HepG2 (cell line): Measurements from ENCODE around the gene NEDD8. TPM values are rescaled to one million over a fixed set of nuclear protein-coding genes. Genes with fewer than 3 reads are reported as not detected.

ENCODE experiments used
- AKAP8 ChIP-seq: sonication (generic); formaldehyde crosslinking; IDR thresholded peaks from 2 replicates; pipeline ENCODE4 v1.5.1; 2020; ENCODE audit warnings: mild to moderate bottlenecking, missing genetic modification reagents
- GPN1 ChIP-seq: sonication (generic); formaldehyde crosslinking; IDR thresholded peaks from 2 replicates; pipeline ENCODE4 v1.5.1; 2020; ENCODE audit warnings: missing genetic modification reagents, borderline replicate concordance
- KMT2B ChIP-seq: IDR thresholded peaks from 2 replicates; pipeline ENCODE4 v1.6.1; 2016; ENCODE audit warnings: missing genetic modification reagents, missing compliant biosample characterization
- MTA1 ChIP-seq: sonication (generic); formaldehyde crosslinking; IDR thresholded peaks from 2 replicates; pipeline ENCODE4 v1.4.0; 2020; ENCODE audit warnings: missing genetic modification reagents, mild to moderate bottlenecking, borderline replicate concordance
- POLR2A ChIP-seq, 2 experiments: IDR thresholded peaks; 2 replicates each; pipeline ENCODE4 v1.6.1; 2011; ENCODE audit warnings: low read depth in 2 of 2, low read length in 2 of 2, mild to moderate bottlenecking in 1 of 2, moderate library complexity in 1 of 2; ENCODE audit not compliant: insufficient read depth in 1 of 2
- RBFOX2 ChIP-seq: fragments of 200-400 bp; formaldehyde crosslinking; IDR thresholded peaks from 2 replicates; pipeline ENCODE4 v1.6.1; 2017; ENCODE audit warnings: low read depth, mild to moderate bottlenecking, low read length
- REL ChIP-seq: sonication (generic); formaldehyde crosslinking; conservative IDR thresholded peaks from 2 replicates; pipeline ENCODE4 v1.8.0; 2022; ENCODE audit warnings: mild to moderate bottlenecking, missing genetic modification reagents, moderate library complexity
- RELA ChIP-seq: sonication (generic); formaldehyde crosslinking; IDR thresholded peaks from 2 replicates; pipeline ENCODE4 v1.4.0; 2020; ENCODE audit warnings: missing genetic modification reagents
- SMYD3 ChIP-seq: sonication (generic); formaldehyde crosslinking; IDR thresholded peaks from 2 replicates; pipeline ENCODE4 v1.8.1; 2023; ENCODE audit warnings: mild to moderate bottlenecking, missing genetic modification reagents
- SNRNP70 ChIP-seq: fragments of 200-400 bp; formaldehyde crosslinking; IDR thresholded peaks from 2 replicates; pipeline ENCODE4 v1.6.1; 2017; ENCODE audit warnings: mild to moderate bottlenecking, low read depth, low read length, moderate library complexity
- TBX3 ChIP-seq: fragments of 450-650 bp; IDR thresholded peaks from 2 replicates; pipeline ENCODE4 v1.6.1; 2017; ENCODE audit warnings: antibody characterized with exemption, mild to moderate bottlenecking, inconsistent platforms, borderline replicate concordance
- U2AF1 ChIP-seq: fragments of 200-400 bp; formaldehyde crosslinking; optimal IDR thresholded peaks from 2 replicates; pipeline ENCODE3; 2017; ENCODE audit warnings: mild to moderate bottlenecking, low read depth, low read length
- ZMYM4 ChIP-seq: sonication (generic); formaldehyde crosslinking; IDR thresholded peaks from 2 replicates; pipeline ENCODE4 v1.8.1; 2023; ENCODE audit warnings: mild to moderate bottlenecking, missing genetic modification reagents
- ZNF280B ChIP-seq: sonication (generic); formaldehyde crosslinking; IDR thresholded peaks from 2 replicates; pipeline ENCODE4 v1.5.0; 2020; ENCODE audit warnings: missing genetic modification reagents, mild to moderate bottlenecking, borderline replicate concordance
- ZNF576 ChIP-seq: sonication (generic); formaldehyde crosslinking; IDR thresholded peaks from 2 replicates; pipeline ENCODE4 v1.4.0; 2020; ENCODE audit warnings: mild to moderate bottlenecking, missing genetic modification reagents
- ZNF607 ChIP-seq: sonication (generic); formaldehyde crosslinking; IDR thresholded peaks from 2 replicates; pipeline ENCODE4 v1.5.1; 2020; ENCODE audit warnings: missing genetic modification reagents, mild to moderate bottlenecking, borderline replicate concordance
- polyA plus RNA-seq, 8 experiments: library from polyadenylated mRNA; depleted of rRNA in 3 of 8; stranded (reverse) in 7 of 8; unstranded in 1 of 8; fragments of >200 nt; fragmentation: Illumina TruSeq in 4 of 8; extraction: Trizol in 4 of 8; gene quantifications; 2 replicates each; pipeline versions ENCODE4 v1.2.1 to v1.2.3, GENCODE V29; 2011 to 2016; ENCODE audit warnings: low read depth in 4 of 8, missing spikeins in 1 of 8, mixed read lengths in 1 of 8; ENCODE audit not compliant: insufficient read depth in 1 of 8
- total RNA-seq, 5 experiments: library from RNA; depleted of rRNA; stranded (reverse); fragments of >200 nt; fragmentation: Illumina TruSeq; extraction: Trizol; gene quantifications; 2 replicates each; pipeline ENCODE4 v1.2.3, GENCODE V29; 2016; ENCODE audit warnings: low read depth in 1 of 5
- TF ChIP-seq, protein P1 (sequence below): IDR thresholded peaks from 2 replicates; pipeline ENCODE4 v1.6.1; 2016; ENCODE audit warnings: low read depth, missing genetic modification reagents, missing compliant biosample characterization
- TF ChIP-seq, protein P2 (sequence below): sonication (generic); formaldehyde crosslinking; IDR thresholded peaks from 2 replicates; pipeline ENCODE4 v1.5.1; 2020; ENCODE audit warnings: mild to moderate bottlenecking, missing genetic modification reagents

Gene NEDD8
- total and polyA plus RNA-seq, 2 of the 13 experiments (the other 11 are each of a cell fraction or from before 2014, with no cell fraction given) = 535 to 713 TPM

GRCh38 chr14:24211311-24211710, 20.9 kb downstream of the NEDD8 start (continued):
- TF ChIP-seq, protein P1, sequence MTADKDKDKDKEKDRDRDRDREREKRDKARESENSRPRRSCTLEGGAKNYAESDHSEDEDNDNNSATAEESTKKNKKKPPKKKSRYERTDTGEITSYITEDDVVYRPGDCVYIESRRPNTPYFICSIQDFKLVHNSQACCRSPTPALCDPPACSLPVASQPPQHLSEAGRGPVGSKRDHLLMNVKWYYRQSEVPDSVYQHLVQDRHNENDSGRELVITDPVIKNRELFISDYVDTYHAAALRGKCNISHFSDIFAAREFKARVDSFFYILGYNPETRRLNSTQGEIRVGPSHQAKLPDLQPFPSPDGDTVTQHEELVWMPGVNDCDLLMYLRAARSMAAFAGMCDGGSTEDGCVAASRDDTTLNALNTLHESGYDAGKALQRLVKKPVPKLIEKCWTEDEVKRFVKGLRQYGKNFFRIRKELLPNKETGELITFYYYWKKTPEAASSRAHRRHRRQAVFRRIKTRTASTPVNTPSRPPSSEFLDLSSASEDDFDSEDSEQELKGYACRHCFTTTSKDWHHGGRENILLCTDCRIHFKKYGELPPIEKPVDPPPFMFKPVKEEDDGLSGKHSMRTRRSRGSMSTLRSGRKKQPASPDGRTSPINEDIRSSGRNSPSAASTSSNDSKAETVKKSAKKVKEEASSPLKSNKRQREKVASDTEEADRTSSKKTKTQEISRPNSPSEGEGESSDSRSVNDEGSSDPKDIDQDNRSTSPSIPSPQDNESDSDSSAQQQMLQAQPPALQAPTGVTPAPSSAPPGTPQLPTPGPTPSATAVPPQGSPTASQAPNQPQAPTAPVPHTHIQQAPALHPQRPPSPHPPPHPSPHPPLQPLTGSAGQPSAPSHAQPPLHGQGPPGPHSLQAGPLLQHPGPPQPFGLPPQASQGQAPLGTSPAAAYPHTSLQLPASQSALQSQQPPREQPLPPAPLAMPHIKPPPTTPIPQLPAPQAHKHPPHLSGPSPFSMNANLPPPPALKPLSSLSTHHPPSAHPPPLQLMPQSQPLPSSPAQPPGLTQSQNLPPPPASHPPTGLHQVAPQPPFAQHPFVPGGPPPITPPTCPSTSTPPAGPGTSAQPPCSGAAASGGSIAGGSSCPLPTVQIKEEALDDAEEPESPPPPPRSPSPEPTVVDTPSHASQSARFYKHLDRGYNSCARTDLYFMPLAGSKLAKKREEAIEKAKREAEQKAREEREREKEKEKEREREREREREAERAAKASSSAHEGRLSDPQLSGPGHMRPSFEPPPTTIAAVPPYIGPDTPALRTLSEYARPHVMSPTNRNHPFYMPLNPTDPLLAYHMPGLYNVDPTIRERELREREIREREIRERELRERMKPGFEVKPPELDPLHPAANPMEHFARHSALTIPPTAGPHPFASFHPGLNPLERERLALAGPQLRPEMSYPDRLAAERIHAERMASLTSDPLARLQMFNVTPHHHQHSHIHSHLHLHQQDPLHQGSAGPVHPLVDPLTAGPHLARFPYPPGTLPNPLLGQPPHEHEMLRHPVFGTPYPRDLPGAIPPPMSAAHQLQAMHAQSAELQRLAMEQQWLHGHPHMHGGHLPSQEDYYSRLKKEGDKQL (CRISPR knock-in tag) = no peak
- TF ChIP-seq ZMYM4 (CRISPR knock-in tag) = no peak
- TF ChIP-seq ZNF280B (CRISPR knock-in tag) = no peak
- TF ChIP-seq, protein P2, sequence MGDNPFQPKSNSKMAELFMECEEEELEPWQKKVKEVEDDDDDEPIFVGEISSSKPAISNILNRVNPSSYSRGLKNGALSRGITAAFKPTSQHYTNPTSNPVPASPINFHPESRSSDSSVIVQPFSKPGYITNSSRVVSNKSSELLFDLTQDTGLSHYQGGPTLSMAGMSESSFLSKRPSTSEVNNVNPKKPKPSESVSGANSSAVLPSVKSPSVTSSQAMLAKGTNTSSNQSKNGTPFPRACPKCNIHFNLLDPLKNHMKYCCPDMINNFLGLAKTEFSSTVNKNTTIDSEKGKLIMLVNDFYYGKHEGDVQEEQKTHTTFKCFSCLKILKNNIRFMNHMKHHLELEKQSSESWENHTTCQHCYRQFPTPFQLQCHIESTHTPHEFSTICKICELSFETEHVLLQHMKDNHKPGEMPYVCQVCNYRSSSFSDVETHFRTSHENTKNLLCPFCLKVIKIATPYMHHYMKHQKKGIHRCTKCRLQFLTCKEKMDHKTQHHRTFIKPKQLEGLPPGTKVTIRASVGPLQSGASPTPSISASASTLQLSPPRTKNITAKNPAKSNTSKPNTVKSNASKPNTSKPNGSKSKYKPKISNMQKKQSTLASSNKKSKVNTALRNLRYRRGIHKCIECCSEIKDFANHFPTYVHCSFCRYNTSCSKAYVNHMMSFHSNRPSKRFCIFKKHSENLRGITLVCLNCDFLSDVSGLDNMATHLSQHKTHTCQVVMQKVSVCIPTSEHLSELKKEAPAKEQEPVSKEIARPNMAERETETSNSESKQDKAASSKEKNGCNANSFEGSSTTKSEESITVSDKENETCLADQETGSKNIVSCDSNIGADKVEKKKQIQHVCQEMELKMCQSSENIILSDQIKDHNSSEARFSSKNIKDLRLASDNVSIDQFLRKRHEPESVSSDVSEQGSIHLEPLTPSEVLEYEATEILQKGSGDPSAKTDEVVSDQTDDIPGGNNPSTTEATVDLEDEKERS (CRISPR knock-in tag) = no peak
- no peak for TF ChIP-seq TBX3
- TF ChIP-seq ZNF576 = 0 out of 2 replicates have a peak, but pooled peaks have one; percentile 36
- TF ChIP-seq RBFOX2 = peak; percentile 40; the same call in 1 of the 2 replicates
- no peak for TF ChIP-seq KMT2B (CRISPR knock-in tag)
- no peak for TF ChIP-seq U2AF1
- no peak for TF ChIP-seq RELA (CRISPR knock-in tag)
- TF ChIP-seq ZNF607 (CRISPR knock-in tag) = 0 out of 2 replicates have a peak, but pooled peaks have one; percentile 13
- TF ChIP-seq MTA1 (CRISPR knock-in tag) = no peak
- TF ChIP-seq SNRNP70 = no peak
- no peak for TF ChIP-seq SMYD3
- TF ChIP-seq POLR2A (IDR thresholded peaks at IDR 0.05; ENCODE audit: insufficient read depth in 1 of 2, low read depth in 2 of 2, low read length in 2 of 2) = 0 out of 4 replicates have a peak, but pooled peaks of 1 of the 2 experiments have one; percentile 26
- no peak for TF ChIP-seq GPN1 (CRISPR knock-in tag)
- TF ChIP-seq REL = no peak
- no peak for TF ChIP-seq AKAP8
